ENCODE results near the gene CREB5.

GRCh38 chr7:28452681-28453080 is 40.4 kb downstream of the CREB5 start:
- TF ChIP-seq RNF2 (conservative IDR thresholded peaks at IDR 0.05; ENCODE audit: low read depth) (no peak), BHLHE40 (IDR thresholded peaks at IDR 0.05; ENCODE audit: low read length) (no peak), MAFG (CRISPR knock-in tag; IDR thresholded peaks at IDR 0.05) (no peak), CTCF (CRISPR knock-in tag; IDR thresholded peaks at IDR 0.05) (no peak), ZBTB4 (CRISPR knock-in tag; IDR thresholded peaks at IDR 0.05; ENCODE audit: borderline replicate concordance) (no peak), SIN3A (IDR thresholded peaks at IDR 0.05; ENCODE audit: borderline replicate concordance, low read depth, low read length) (no peak), EZH2 (conservative IDR thresholded peaks at IDR 0.05; ENCODE audit: low read depth, low read length) (no peak), PHF8 (CRISPR knock-in tag; IDR thresholded peaks at IDR 0.05) (no peak), KIAA2018 (CRISPR knock-in tag; IDR thresholded peaks at IDR 0.05; ENCODE audit: borderline replicate concordance) (no peak), AFF4 (CRISPR knock-in tag; IDR thresholded peaks at IDR 0.05) (no peak), ATF4 (CRISPR knock-in tag; IDR thresholded peaks at IDR 0.05) (no peak)
